Endothelial cell of umbilical vein (primary cell): Measurements from ENCODE around the gene EPN2. TPM values are rescaled to one million over a fixed set of nuclear protein-coding genes. Genes with fewer than 3 reads are reported as not detected.

ENCODE experiments used
- BruUV-seq: library from RNA; stranded (reverse); fragments of 400-500 nt; replicated peaks from 2 replicates; lab custom pipeline; 2021; lab: Mats Ljungman, UMichigan
- CTCF ChIA-PET: fragments of 300-600, 350-600 bp; sonication (Branson Sonifier 250); formaldehyde crosslinking; loops from one replicate; lab custom pipeline; 2021; ENCODE audit warnings: antibody characterized with exemption, inconsistent platforms; lab: Charles Lee
- POLR2A ChIA-PET: fragments of 300-600, 350-600 bp; sonication (Branson Sonifier 250); formaldehyde crosslinking; loops from one replicate; lab custom pipeline; 2021; ENCODE audit warnings: antibody characterized with exemption, inconsistent platforms; lab: Charles Lee
- DNase-seq: peaks from one replicate; pipeline ENCODE4 v3.0.0-alpha.2; 2011; ENCODE audit warnings: low read depth, low spot score
- FAIRE-seq: peaks from 2 replicates; lab custom pipeline; 2011; peaks lifted over from hg19 to GRCh38; lab: Jason Lieb, UNC
- H2AFZ ChIP-seq: 2 replicates; pipeline ENCODE4 v1.6.0; 2012; ENCODE audit warnings: low read depth, low read length, control low read depth, inconsistent platforms
- H3K27ac ChIP-seq: 2 replicates; pipeline ENCODE4 v1.5.1; 2011; ENCODE audit warnings: low read depth, mild to moderate bottlenecking, control low read depth, low read length, moderate library complexity; ENCODE audit not compliant: insufficient read depth
- H3K27me3 ChIP-seq, 2 experiments: 2 replicates each; pipeline versions ENCODE4 v1.6.0 to v1.6.1; 2011; ENCODE audit warnings: low read length in 2 of 2, mixed read lengths in 1 of 2; ENCODE audit not compliant: control insufficient read depth in 2 of 2, insufficient read depth in 2 of 2
- H3K36me3 ChIP-seq, 2 experiments: 2 replicates in 1 of 2; 3 replicates in 1 of 2; pipeline ENCODE4 v1.5.1; 2011; ENCODE audit warnings: low read length in 2 of 2, mild to moderate bottlenecking in 1 of 2, moderate library complexity in 1 of 2; ENCODE audit not compliant: control insufficient read depth in 2 of 2, insufficient read depth in 2 of 2; ENCODE audit errors: extremely low read depth in 1 of 2
- H3K4me1 ChIP-seq: 3 replicates; pipeline ENCODE4 v1.5.1; 2011; ENCODE audit warnings: mild to moderate bottlenecking, low read length; ENCODE audit not compliant: control insufficient read depth, insufficient read depth; ENCODE audit errors: extremely low read depth
- H3K4me2 ChIP-seq: 2 replicates; pipeline ENCODE4 v1.6.1; 2011; ENCODE audit warnings: low read length, control low read depth, mixed read lengths; ENCODE audit not compliant: insufficient read depth
- H3K4me3 ChIP-seq, 3 experiments: fragments of 200-600 bp in 1 of 3; sonication (generic), shearing (Covaris generic) in 1 of 3; replicated peaks in 1 of 3; 2 replicates each; pipeline ENCODE4 v1.5.1; 2011 to 2016; ENCODE audit warnings: control low read depth in 3 of 3, low read length in 3 of 3, mild to moderate bottlenecking in 2 of 3, inconsistent platforms in 1 of 3, low read depth in 1 of 3, moderate library complexity in 1 of 3; ENCODE audit not compliant: insufficient read depth in 1 of 3
- H3K79me2 ChIP-seq: 2 replicates; pipeline ENCODE4 v1.6.0; 2012; ENCODE audit warnings: low read length, inconsistent platforms; ENCODE audit not compliant: control insufficient read depth, insufficient read depth
- H3K9ac ChIP-seq: replicated peaks from 2 replicates; pipeline ENCODE3; 2011; ENCODE audit warnings: low read length, control low read depth; ENCODE audit not compliant: insufficient read depth; ENCODE audit errors: extremely low read depth
- H3K9me1 ChIP-seq: replicated peaks from 3 replicates; pipeline ENCODE4 v1.6.0; 2011; ENCODE audit warnings: mild to moderate bottlenecking, low read length; ENCODE audit not compliant: control insufficient read depth, insufficient read depth; ENCODE audit errors: extremely low read depth
- H3K9me3 ChIP-seq: replicated peaks from 2 replicates; pipeline ENCODE4 v1.5.1; 2012; ENCODE audit warnings: low read length, inconsistent platforms; ENCODE audit not compliant: control insufficient read depth, insufficient read depth
- H4K20me1 ChIP-seq: replicated peaks from 2 replicates; pipeline ENCODE3; 2011; ENCODE audit warnings: mild to moderate bottlenecking, low read length; ENCODE audit not compliant: control insufficient read depth, insufficient read depth; ENCODE audit errors: extremely low read depth
- CTCF ChIP-seq, 2 donors: IDR thresholded peaks; 1 replicate in 1 of 2; 2 replicates in 1 of 2; pipeline ENCODE4 v1.5.1; 2011; ENCODE audit warnings: low read length in 2 of 2, mild to moderate bottlenecking in 2 of 2, moderate library complexity in 2 of 2, control low read depth in 1 of 2, inconsistent platforms in 1 of 2, low read depth in 1 of 2; ENCODE audit not compliant: insufficient read depth in 1 of 2; ENCODE audit errors: extremely low read depth in 1 of 2
- EZH2 ChIP-seq: IDR thresholded peaks from 2 replicates; pipeline ENCODE4 v1.6.1; 2012; ENCODE audit warnings: borderline replicate concordance, low read depth, mild to moderate bottlenecking, moderate library complexity, low read length, inconsistent platforms; ENCODE audit not compliant: severe bottlenecking
- FOS ChIP-seq: IDR thresholded peaks from 2 replicates; pipeline ENCODE4 v1.6.1; 2011; ENCODE audit warnings: mild to moderate bottlenecking, low read length, moderate library complexity, borderline replicate concordance; ENCODE audit not compliant: insufficient read depth
- GATA2 ChIP-seq: IDR thresholded peaks from 2 replicates; pipeline ENCODE4 v1.7.0; 2011; ENCODE audit warnings: low read depth, mild to moderate bottlenecking, moderate library complexity, mixed read lengths, low read length; ENCODE audit not compliant: insufficient read length, insufficient read depth
- JUN ChIP-seq: IDR thresholded peaks from 2 replicates; pipeline ENCODE4 v1.6.1; 2011; ENCODE audit warnings: borderline replicate concordance, low read depth; ENCODE audit not compliant: insufficient read length, insufficient read depth
- MAX ChIP-seq: IDR thresholded peaks from 2 replicates; pipeline ENCODE4 v1.6.1; 2011; ENCODE audit not compliant: insufficient read depth, insufficient read length
- MYC ChIP-seq: IDR thresholded peaks from one replicate; pipeline ENCODE4 v1.6.1; 2011; ENCODE audit warnings: mild to moderate bottlenecking, low read depth, low read length
- POLR2A ChIP-seq: IDR thresholded peaks from 2 replicates; pipeline ENCODE4 v1.6.1; 2012; ENCODE audit warnings: low read depth, mild to moderate bottlenecking, control low read depth, low read length
- POLR2AphosphoS5 ChIP-seq: IDR thresholded peaks from 2 replicates; pipeline ENCODE4 v1.6.1; 2012; ENCODE audit warnings: low read depth, mild to moderate bottlenecking, control low read depth, low read length, moderate library complexity; ENCODE audit not compliant: insufficient read depth
- dilution Hi-C: fragments of 300-500 bp; cut with MboI; formaldehyde crosslinking; loops from one replicate; pipeline ENCODE4 v1.15.0; 2019; ENCODE audit warnings: low sequenced_read_pairs; ENCODE audit not compliant: extremely low pct_ligation_motif_present
- intact Hi-C: fragments of 100-400 bp; cut with micrococcal nuclease; formaldehyde crosslinking; loops from one replicate; pipeline ENCODE4 v1.10.0; 2022
- polyA plus RNA-seq, 4 experiments: library from polyadenylated mRNA; depleted of rRNA in 3 of 4; stranded (reverse) in 3 of 4; unstranded in 1 of 4; fragments of >200 nt; gene quantifications; 2 replicates each; pipeline versions ENCODE4 v1.2.1 to v1.2.3, GENCODE V29; 2011 to 2012; ENCODE audit warnings: missing spikeins in 1 of 4
- total RNA-seq: library from RNA; stranded (reverse); gene quantifications from 2 replicates; pipeline ENCODE4 v1.2.3, GENCODE V29; 2021

EPN2 gene
- total and polyA plus RNA-seq, 2 donors (not counting 3 experiments of a cell fraction or from before 2014, with no cell fraction given), result 40.3 to 70.5 TPM

GRCh38 chr17:19292377-19292711 is 55.2 kb downstream of the EPN2 start:
- intact Hi-C loops (no loop called here), dilution Hi-C loops (no loop called here)
- Histone ChIP-seq H3K9ac (no peak overlapping the region), H3K4me2 (no peak overlapping the region), H3K27me3 (no peaks in the 10 kb centered on the region), H3K9me1 (no peaks in the 10 kb centered on the region), H3K36me3 (peaks cover 0 to 3% of the 10 kb centered on the region in 2 experiments), H3K27ac (no peak overlapping the region), H3K4me3 (no peak overlapping the region), H3K9me3 (no peaks in the 10 kb centered on the region), H2AFZ (no peak overlapping the region), H3K4me1 (no peaks in the 10 kb centered on the region), H4K20me1 (no peaks in the 10 kb centered on the region), H3K79me2 (peaks cover 13% of the 10 kb centered on the region)
- ChIA-PET POLR2A (no interaction called here), CTCF (no interaction called here)
- no peak for TF ChIP-seq GATA2
- TF ChIP-seq POLR2AphosphoS5, result no peak
- no TSS peak for BruUV-seq
- DNase-seq (no peak), FAIRE-seq (no peak)

- TF ChIP-seq GATA2, result no peak
- no peak for TF ChIP-seq JUN
- TF ChIP-seq FOS, result no peak
- TF ChIP-seq EZH2, result no peak
- no peak for TF ChIP-seq MYC
- no peak for TF ChIP-seq POLR2AphosphoS5
- TF ChIP-seq MAX, result no peak
- TF ChIP-seq POLR2A, result no peak
- no peak for TF ChIP-seq CTCF (IDR thresholded peaks at IDR 0.05; ENCODE audit: extremely low read depth in 1 of 2, insufficient read depth in 1 of 2, low read depth in 1 of 2, low read length in 2 of 2)
- dilution Hi-C loops (no loop called here), intact Hi-C loops (no loop called here)
- Histone ChIP-seq H3K27ac (no peak overlapping the region), H3K9me3 (no peaks in the 10 kb centered on the region), H3K27me3 (no peaks in the 10 kb centered on the region), H3K4me1 (no peaks in the 10 kb centered on the region), H3K4me2 (no peak overlapping the region), H3K36me3 (no peaks in the 10 kb centered on the region), H2AFZ (no peak overlapping the region), H3K9ac (no peak overlapping the region), H3K9me1 (no peaks in the 10 kb centered on the region), H3K79me2 (peaks cover 10% of the 10 kb centered on the region), H3K4me3 (no peak overlapping the region), H4K20me1 (no peaks in the 10 kb centered on the region)
- ChIA-PET CTCF (interaction anchor here (2.5 kb wide), 1 partner anchor 10 kb away, joined by 6 read pairs; no protein-coding TSS in a partner anchor), POLR2A (no interaction called here)
- DNase-seq (no peak), FAIRE-seq (no peak)
- no TSS peak for BruUV-seq
Measured at GRCh38 chr17:19294443-19294842, 57.3 kb downstream of the EPN2 start.
